K562 (cell line): ENCODE data around the gene PTCH1. TPM values are rescaled to one million over a fixed set of nuclear protein-coding genes. Genes with fewer than 3 reads are reported as not detected.

Experiments
- CHD1 ChIP-seq: fragments of 200-600 bp; sonication (generic); IDR thresholded peaks from one replicate; pipeline ENCODE4 v1.6.1; 2012; ENCODE audit warnings: mild to moderate bottlenecking, moderate library complexity, low read length, inconsistent platforms
- ETV1 ChIP-seq: fragments of 450-650 bp; conservative IDR thresholded peaks from 2 replicates; pipeline ENCODE4 v1.6.1; 2016; ENCODE audit warnings: missing genetic modification characterization, control low read depth, low read depth, missing compliant biosample characterization
- GABPB2 ChIP-seq: fragments of 250-450 bp; sonication (Bioruptor Pico); conservative IDR thresholded peaks from 2 replicates; pipeline ENCODE4 v1.5.1; 2021; ENCODE audit warnings: mild to moderate bottlenecking
- GATA2 ChIP-seq: sonication (generic); formaldehyde crosslinking; IDR thresholded peaks from 2 replicates; pipeline ENCODE4 v1.4.0; 2020; ENCODE audit warnings: mild to moderate bottlenecking, missing genetic modification reagents
- HMGN3 ChIP-seq: IDR thresholded peaks from 2 replicates; pipeline ENCODE4 v1.6.1; 2011; ENCODE audit warnings: borderline replicate concordance, low read depth, mild to moderate bottlenecking, mixed read lengths, low read length; ENCODE audit not compliant: insufficient read length; ENCODE audit errors: extremely low read depth
- KDM5B ChIP-seq: fragments of 200-600 bp; sonication (generic); IDR thresholded peaks from 2 replicates; pipeline ENCODE4 v1.6.1; 2012; ENCODE audit warnings: low read depth, mild to moderate bottlenecking, moderate library complexity, low read length, control low read depth, inconsistent platforms; ENCODE audit not compliant: insufficient replicate concordance
- NR2F6 ChIP-seq: fragments of 450-650 bp; formaldehyde crosslinking; IDR thresholded peaks from 2 replicates; pipeline ENCODE4 v1.4.0; 2020; ENCODE audit warnings: mild to moderate bottlenecking
- PHF8 ChIP-seq: fragments of 200-600 bp; sonication (generic); IDR thresholded peaks from 2 replicates; pipeline ENCODE4 v1.6.1; 2012; ENCODE audit warnings: mixed run types, mild to moderate bottlenecking, inconsistent platforms, low read length, moderate library complexity, borderline replicate concordance
- POLR2A ChIP-seq: fragments of 450-650 bp; conservative IDR thresholded peaks from 2 replicates; pipeline ENCODE4 v1.6.1; 2016
- PTBP1 ChIP-seq: fragments of 200-400 bp; formaldehyde crosslinking; IDR thresholded peaks from 2 replicates; pipeline ENCODE4 v1.6.1; 2017; ENCODE audit warnings: low read depth, low read length
- PTRF ChIP-seq: fragments of 450-650 bp; IDR thresholded peaks from 2 replicates; pipeline ENCODE4 v1.6.1; 2016; ENCODE audit warnings: mild to moderate bottlenecking, missing genetic modification characterization, missing compliant biosample characterization
- RBM22 ChIP-seq: fragments of 200-400 bp; formaldehyde crosslinking; IDR thresholded peaks from 2 replicates; pipeline ENCODE4 v1.6.1; 2018; ENCODE audit warnings: low read length, low read depth; ENCODE audit not compliant: poor library complexity, severe bottlenecking
- SIN3A ChIP-seq, 2 experiments: fragments of 150-350 bp in 1 of 2; IDR thresholded peaks; 2 replicates each; pipeline ENCODE4 v1.6.1; 2011 to 2016; ENCODE audit warnings: borderline replicate concordance in 2 of 2, low read depth in 2 of 2, low read length in 2 of 2, mild to moderate bottlenecking in 2 of 2, moderate library complexity in 2 of 2; ENCODE audit not compliant: control insufficient read depth in 1 of 2
- SMC3 ChIP-seq: conservative IDR thresholded peaks from 2 replicates; pipeline ENCODE4 v1.6.1; 2011; ENCODE audit warnings: low read depth, low read length, improper control_type of control experiment; ENCODE audit not compliant: insufficient read depth
- ZNF324 ChIP-seq: fragments of 250-450 bp; sonication (Bioruptor Pico); IDR thresholded peaks from 2 replicates; pipeline ENCODE4 v1.4.0; 2020; ENCODE audit warnings: mild to moderate bottlenecking
- ZNF75A ChIP-seq: fragments of 450-650 bp; formaldehyde crosslinking; IDR thresholded peaks from 2 replicates; pipeline ENCODE4 v1.4.0; 2020; ENCODE audit warnings: mild to moderate bottlenecking
- ZNF778 ChIP-seq: fragments of 450-650 bp; formaldehyde crosslinking; IDR thresholded peaks from 2 replicates; pipeline ENCODE4 v1.4.0; 2020; ENCODE audit warnings: mild to moderate bottlenecking, moderate library complexity
- ZNF79 ChIP-seq: fragments of 250-450 bp; sonication (Bioruptor Pico); IDR thresholded peaks from 2 replicates; pipeline ENCODE4 v1.4.0; 2020; ENCODE audit warnings: low read depth, mild to moderate bottlenecking, moderate library complexity
- polyA plus RNA-seq, 8 experiments: library from polyadenylated mRNA; depleted of rRNA in 4 of 8; stranded (reverse) in 5 of 8; unstranded in 3 of 8; fragments of >200 nt; fragmentation: Nextera tagmentation in 2 of 8; fragmentation: Illumina TruSeq in 1 of 8; extraction: Ambion mirVana in 2 of 8; extraction: Trizol in 1 of 8; gene quantifications; 2 replicates each; pipeline versions ENCODE4 v1.2.1 to v1.2.3, GENCODE V29; 2011 to 2014; ENCODE audit warnings: inconsistent platforms in 1 of 8, missing spikeins in 1 of 8
- total RNA-seq, 7 experiments: library from RNA; depleted of rRNA in 6 of 7; stranded (reverse); fragments of >200 nt in 6 of 7; fragmentation: Illumina TruSeq in 2 of 7; extraction: Trizol in 2 of 7; gene quantifications; 2 replicates each; pipeline versions ENCODE4 v1.2.1 to v1.2.3, GENCODE V29; 2011 to 2021; ENCODE audit warnings: low replicate concordance in 1 of 7
- TF ChIP-seq, protein P1 (sequence below), 2 experiments: fragments of 450-650 bp; conservative IDR thresholded peaks; 2 replicates each; pipeline ENCODE4 v1.6.1; 2017; ENCODE audit warnings: mild to moderate bottlenecking in 2 of 2, moderate library complexity in 2 of 2
- TF ChIP-seq, protein P2 (sequence below): conservative IDR thresholded peaks from 2 replicates; pipeline ENCODE4 v1.6.1; 2011; ENCODE audit warnings: low read depth, mild to moderate bottlenecking, low read length; ENCODE audit not compliant: control insufficient read depth
- TF ChIP-seq, protein P3 (sequence below): fragments of 450-650 bp; IDR thresholded peaks from 2 replicates; pipeline ENCODE4 v1.6.1; 2017; ENCODE audit warnings: antibody characterized with exemption
- TF ChIP-seq, protein P4 (sequence below): fragments of 450-650 bp; IDR thresholded peaks from 2 replicates; pipeline ENCODE4 v1.6.1; 2016

PTCH1 gene
- total and polyA plus RNA-seq, 9 of the 15 experiments (the other 6 are each of a cell fraction or from before 2014, with no cell fraction given), result 0.70 to 9.9 (median 3.8) TPM

DNA sequence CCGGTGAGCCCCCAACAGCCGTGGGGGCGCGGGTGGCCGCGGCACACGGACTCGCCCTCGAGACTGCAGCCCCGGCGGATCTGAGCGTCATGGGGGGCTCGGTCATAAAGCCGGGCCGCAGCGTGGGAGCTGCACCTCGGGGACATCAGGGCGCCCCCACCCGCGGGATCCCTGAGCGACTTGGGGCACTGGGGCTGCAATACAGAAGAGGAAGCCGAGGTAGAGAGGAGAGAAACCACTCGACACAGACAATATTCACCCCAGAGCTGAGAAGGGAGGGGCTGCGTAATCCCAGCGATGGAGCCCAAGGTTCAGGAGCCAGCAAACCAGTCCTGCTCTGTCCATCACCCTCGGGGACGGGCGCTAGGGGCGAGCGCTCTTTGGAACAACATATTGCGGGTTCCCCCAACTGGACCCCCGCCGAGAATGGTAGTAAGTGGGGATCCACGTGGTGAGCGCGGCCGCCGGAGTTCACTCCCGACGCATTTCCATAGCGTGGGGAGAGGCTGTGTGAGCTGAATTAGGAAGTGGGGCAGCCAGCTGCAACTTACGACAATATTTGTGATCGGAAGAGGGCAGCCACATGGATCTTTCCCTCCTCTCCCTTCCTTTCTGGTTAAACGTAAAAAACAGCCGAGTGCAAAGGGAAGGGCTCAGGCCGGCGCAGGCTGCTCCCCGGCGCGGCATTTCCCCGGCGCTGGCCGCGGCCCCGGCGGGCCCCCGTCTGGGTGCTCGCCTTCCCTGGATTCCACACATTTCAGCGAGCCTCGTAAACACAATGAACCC, 9.9 kb downstream of the PTCH1 start (continued):
- TF ChIP-seq, protein P1, sequence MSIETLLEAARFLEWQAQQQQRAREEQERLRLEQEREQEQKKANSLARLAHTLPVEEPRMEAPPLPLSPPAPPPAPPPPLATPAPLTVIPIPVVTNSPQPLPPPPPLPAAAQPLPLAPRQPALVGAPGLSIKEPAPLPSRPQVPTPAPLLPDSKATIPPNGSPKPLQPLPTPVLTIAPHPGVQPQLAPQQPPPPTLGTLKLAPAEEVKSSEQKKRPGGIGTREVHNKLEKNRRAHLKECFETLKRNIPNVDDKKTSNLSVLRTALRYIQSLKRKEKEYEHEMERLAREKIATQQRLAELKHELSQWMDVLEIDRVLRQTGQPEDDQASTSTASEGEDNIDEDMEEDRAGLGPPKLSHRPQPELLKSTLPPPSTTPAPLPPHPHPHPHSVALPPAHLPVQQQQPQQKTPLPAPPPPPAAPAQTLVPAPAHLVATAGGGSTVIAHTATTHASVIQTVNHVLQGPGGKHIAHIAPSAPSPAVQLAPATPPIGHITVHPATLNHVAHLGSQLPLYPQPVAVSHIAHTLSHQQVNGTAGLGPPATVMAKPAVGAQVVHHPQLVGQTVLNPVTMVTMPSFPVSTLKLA (conservative IDR thresholded peaks at IDR 0.05), result peak in 1 of 2 experiments; percentile 38; a peak in 1 of 4 replicates
- TF ChIP-seq PHF8, result peak; percentile 8; the same call in 1 of the 2 replicates
- TF ChIP-seq POLR2A, result 0 out of 2 replicates have a peak, but pooled peaks have one; percentile 12
- no peak for TF ChIP-seq ZNF75A
- peak; percentile 32 for TF ChIP-seq CHD1
- no peak for TF ChIP-seq RBM22
- TF ChIP-seq SIN3A (IDR thresholded peaks at IDR 0.05; ENCODE audit: borderline replicate concordance in 2 of 2, control insufficient read depth in 1 of 2, low read depth in 2 of 2, low read length in 2 of 2), result 0 out of 4 replicates have a peak, but pooled peaks of 1 of the 2 experiments have one; percentile 36
- no peak for TF ChIP-seq ZNF79
- TF ChIP-seq SMC3, result no peak
- TF ChIP-seq, protein P2, sequence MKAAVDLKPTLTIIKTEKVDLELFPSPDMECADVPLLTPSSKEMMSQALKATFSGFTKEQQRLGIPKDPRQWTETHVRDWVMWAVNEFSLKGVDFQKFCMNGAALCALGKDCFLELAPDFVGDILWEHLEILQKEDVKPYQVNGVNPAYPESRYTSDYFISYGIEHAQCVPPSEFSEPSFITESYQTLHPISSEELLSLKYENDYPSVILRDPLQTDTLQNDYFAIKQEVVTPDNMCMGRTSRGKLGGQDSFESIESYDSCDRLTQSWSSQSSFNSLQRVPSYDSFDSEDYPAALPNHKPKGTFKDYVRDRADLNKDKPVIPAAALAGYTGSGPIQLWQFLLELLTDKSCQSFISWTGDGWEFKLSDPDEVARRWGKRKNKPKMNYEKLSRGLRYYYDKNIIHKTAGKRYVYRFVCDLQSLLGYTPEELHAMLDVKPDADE, result 0 out of 2 replicates have a peak, but pooled peaks have one; percentile 33
- TF ChIP-seq PTBP1, result no peak
- no peak for TF ChIP-seq GABPB2
- TF ChIP-seq KDM5B, result peak; percentile 61
- no peak for TF ChIP-seq GATA2 (CRISPR knock-in tag)
- no peak for TF ChIP-seq PTRF
- TF ChIP-seq ETV1 (tag), result 0 out of 2 replicates have a peak, but pooled peaks have one; percentile 25
- no peak for TF ChIP-seq NR2F6 (CRISPR knock-in tag)
- TF ChIP-seq, protein P3, sequence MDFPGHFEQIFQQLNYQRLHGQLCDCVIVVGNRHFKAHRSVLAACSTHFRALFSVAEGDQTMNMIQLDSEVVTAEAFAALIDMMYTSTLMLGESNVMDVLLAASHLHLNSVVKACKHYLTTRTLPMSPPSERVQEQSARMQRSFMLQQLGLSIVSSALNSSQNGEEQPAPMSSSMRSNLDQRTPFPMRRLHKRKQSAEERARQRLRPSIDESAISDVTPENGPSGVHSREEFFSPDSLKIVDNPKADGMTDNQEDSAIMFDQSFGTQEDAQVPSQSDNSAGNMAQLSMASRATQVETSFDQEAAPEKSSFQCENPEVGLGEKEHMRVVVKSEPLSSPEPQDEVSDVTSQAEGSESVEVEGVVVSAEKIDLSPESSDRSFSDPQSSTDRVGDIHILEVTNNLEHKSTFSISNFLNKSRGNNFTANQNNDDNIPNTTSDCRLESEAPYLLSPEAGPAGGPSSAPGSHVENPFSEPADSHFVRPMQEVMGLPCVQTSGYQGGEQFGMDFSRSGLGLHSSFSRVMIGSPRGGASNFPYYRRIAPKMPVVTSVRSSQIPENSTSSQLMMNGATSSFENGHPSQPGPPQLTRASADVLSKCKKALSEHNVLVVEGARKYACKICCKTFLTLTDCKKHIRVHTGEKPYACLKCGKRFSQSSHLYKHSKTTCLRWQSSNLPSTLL, result no peak
- TF ChIP-seq, protein P4, sequence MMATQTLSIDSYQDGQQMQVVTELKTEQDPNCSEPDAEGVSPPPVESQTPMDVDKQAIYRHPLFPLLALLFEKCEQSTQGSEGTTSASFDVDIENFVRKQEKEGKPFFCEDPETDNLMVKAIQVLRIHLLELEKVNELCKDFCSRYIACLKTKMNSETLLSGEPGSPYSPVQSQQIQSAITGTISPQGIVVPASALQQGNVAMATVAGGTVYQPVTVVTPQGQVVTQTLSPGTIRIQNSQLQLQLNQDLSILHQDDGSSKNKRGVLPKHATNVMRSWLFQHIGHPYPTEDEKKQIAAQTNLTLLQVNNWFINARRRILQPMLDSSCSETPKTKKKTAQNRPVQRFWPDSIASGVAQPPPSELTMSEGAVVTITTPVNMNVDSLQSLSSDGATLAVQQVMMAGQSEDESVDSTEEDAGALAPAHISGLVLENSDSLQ, result peak; percentile 67; the same call in 1 of the 2 replicates
- no peak for TF ChIP-seq HMGN3
- TF ChIP-seq ZNF778 (CRISPR knock-in tag), result no peak
- no peak for TF ChIP-seq ZNF324 (CRISPR knock-in tag)
